Ascending aorta (tissue), 2 donors: ENCODE results near the gene GALNT4. TPM values are rescaled to one million over a fixed set of nuclear protein-coding genes. Genes with fewer than 3 reads are reported as not detected.

Experiments
- DNase-seq, 2 donors: peaks; one replicate each; pipeline ENCODE4 v3.0.0-alpha.2; 2019; ENCODE audit warnings: low spot score in 2 of 2
- H3K27ac ChIP-seq, 2 donors: fragments of 200-600 bp; sonication (generic); one replicate each; pipeline ENCODE4 v1.5.1; 2016 to 2017; ENCODE audit warnings: mild to moderate bottlenecking in 1 of 2
- H3K27me3 ChIP-seq: fragments of 200-600 bp; sonication (generic); one replicate; pipeline ENCODE4 v1.5.1; 2017
- H3K36me3 ChIP-seq, 2 donors: fragments of 200-600 bp; sonication (generic); one replicate each; pipeline ENCODE4 v1.5.1; 2016
- H3K4me1 ChIP-seq, 2 donors: fragments of 200-600 bp; sonication (generic); one replicate each; pipeline ENCODE4 v1.5.1; 2016 to 2017; ENCODE audit warnings: mild to moderate bottlenecking in 1 of 2
- H3K4me3 ChIP-seq, 2 donors: fragments of 200-600 bp; sonication (generic); one replicate each; pipeline ENCODE4 v1.5.1; 2016 to 2017; ENCODE audit warnings: mild to moderate bottlenecking in 1 of 2
- H3K9me3 ChIP-seq, 2 donors: fragments of 200-600 bp; sonication (generic); one replicate each; pipeline ENCODE4 v1.5.1; 2016
- intact Hi-C: fragments of 100-400 bp; cut with DNase I; formaldehyde crosslinking; loops from one replicate; pipeline ENCODE4 v1.15.1; 2023
- total RNA-seq: library from RNA; depleted of rRNA; stranded (reverse); fragments of >200 nt; gene quantifications from one replicate; pipeline ENCODE4 v1.1.0, GENCODE V29; 2016
- TF ChIP-seq, protein P1 (sequence below), 3 experiments: fragments of 200-600 bp in 2 of 3; fragments of 450-650 bp in 1 of 3; sonication (generic) in 2 of 3; IDR thresholded peaks; one replicate each; pipeline ENCODE4 v1.5.1; 2016 to 2019; ENCODE audit warnings: antibody characterized with exemption in 3 of 3, mild to moderate bottlenecking in 1 of 3, moderate library complexity in 1 of 3

GALNT4 gene
- total RNA-seq, 1 donor from 2014 or later = 3.3 TPM

DNA sequence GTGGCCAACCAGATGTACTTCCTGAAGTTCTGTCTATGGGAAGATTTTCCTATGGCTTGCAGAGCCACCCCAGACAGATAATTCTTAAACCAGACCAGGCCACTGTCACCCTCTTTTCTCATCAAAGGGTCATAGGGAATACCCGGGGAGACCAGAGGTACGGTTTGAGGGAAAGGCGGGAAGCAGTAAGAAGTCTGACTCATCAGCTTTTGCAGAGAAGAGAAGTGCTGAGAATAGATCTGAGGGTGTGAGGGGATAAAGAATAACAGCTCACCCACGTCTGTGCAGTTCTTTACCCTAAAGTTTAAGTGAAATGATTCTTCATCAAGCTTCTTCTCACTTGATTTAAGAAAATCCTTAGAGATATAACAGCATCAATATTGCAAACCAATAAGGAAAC lies 22.5 kb upstream of the GALNT4 start:
- Histone ChIP-seq H3K9me3 (no peaks in the 10 kb centered on the region), H3K27me3 (no peaks in the 10 kb centered on the region), H3K4me3 (no peak overlapping the region), H3K4me1 (peaks cover 0 to 7% of the 10 kb centered on the region in 2 donors), H3K27ac (no peak overlapping the region), H3K36me3 (no peaks in the 10 kb centered on the region)
- no peak for DNase-seq
- TF ChIP-seq, protein P1, sequence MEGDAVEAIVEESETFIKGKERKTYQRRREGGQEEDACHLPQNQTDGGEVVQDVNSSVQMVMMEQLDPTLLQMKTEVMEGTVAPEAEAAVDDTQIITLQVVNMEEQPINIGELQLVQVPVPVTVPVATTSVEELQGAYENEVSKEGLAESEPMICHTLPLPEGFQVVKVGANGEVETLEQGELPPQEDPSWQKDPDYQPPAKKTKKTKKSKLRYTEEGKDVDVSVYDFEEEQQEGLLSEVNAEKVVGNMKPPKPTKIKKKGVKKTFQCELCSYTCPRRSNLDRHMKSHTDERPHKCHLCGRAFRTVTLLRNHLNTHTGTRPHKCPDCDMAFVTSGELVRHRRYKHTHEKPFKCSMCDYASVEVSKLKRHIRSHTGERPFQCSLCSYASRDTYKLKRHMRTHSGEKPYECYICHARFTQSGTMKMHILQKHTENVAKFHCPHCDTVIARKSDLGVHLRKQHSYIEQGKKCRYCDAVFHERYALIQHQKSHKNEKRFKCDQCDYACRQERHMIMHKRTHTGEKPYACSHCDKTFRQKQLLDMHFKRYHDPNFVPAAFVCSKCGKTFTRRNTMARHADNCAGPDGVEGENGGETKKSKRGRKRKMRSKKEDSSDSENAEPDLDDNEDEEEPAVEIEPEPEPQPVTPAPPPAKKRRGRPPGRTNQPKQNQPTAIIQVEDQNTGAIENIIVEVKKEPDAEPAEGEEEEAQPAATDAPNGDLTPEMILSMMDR (IDR thresholded peaks at IDR 0.05) = no peak
- intact Hi-C loops = loop anchor here (10.0 kb wide), 1 partner anchor 1408 kb away; the partner anchor contains the start of gene CCER1

DNA sequence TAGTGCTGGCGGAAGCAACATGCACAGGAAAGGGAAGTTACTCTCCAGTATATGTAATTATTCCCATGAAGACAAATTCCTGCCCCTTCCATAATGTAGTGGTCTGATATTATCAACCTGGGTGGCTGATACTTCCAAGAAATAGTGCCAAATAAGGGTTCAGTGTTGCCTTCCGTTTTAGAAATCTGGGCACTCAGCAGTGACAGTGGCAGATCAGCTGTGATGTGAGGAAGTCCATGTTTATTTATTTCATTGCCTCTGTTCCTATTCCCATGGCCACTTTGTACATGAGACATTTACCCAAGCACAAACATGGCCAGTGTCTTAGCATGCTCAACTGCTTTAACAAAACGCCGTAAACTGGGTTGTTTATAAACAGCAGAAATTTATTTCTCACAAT lies 21.6 kb upstream of the GALNT4 start:
- TF ChIP-seq, protein P1 (IDR thresholded peaks at IDR 0.05) = no peak
- H3K27me3 ChIP-seq = no peaks in the 10 kb centered on the region
- H3K27ac ChIP-seq = no peak overlapping the region
- no peaks in the 10 kb centered on the region for H3K9me3 ChIP-seq
- no peaks in the 10 kb centered on the region for H3K36me3 ChIP-seq
- DNase-seq = no peak
- H3K4me3 ChIP-seq = no peak overlapping the region
- intact Hi-C loops = loop anchor here (10.0 kb wide), 1 partner anchor 1409 kb away; the partner anchor contains the start of gene CCER1
- peaks cover 0 to 7% of the 10 kb centered on the region in 2 donors for H3K4me1 ChIP-seq

DNA sequence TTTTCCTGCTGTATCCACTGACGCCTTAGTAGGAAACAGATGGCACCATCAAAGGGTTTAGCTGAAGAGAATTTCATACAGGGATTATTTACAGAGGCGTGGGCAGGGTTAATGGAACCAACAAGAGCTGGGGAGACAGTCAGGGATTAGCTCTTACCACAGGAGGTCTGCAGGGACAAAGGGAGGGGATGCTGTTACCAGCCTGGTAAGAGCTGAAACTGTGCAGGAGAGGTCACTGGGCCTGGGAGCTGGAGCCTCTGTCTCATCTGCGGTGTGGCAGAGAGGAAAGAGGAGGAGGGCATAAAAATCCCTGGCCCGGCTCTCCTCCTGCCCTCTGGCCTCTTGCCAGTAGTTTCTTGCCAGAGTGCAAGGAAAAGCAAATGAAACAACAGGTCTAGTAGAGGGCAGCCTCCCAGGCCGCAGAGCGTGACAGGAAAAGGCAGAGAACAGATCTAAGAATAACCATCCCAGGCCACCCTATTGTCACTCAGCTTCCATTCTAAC lies 20.1 kb upstream of the GALNT4 start:
- Histone ChIP-seq H3K4me1 (peaks cover 0 to 7% of the 10 kb centered on the region in 2 donors), H3K4me3 (no peak overlapping the region), H3K9me3 (no peaks in the 10 kb centered on the region), H3K27me3 (no peaks in the 10 kb centered on the region), H3K27ac (no peak overlapping the region), H3K36me3 (no peaks in the 10 kb centered on the region)
- peak in 1 of 2 donors; percentile 67 for DNase-seq
- intact Hi-C loops = loop anchor here (10.0 kb wide), 1 partner anchor 1410 kb away; the partner anchor contains the start of gene CCER1
- TF ChIP-seq, protein P1 (IDR thresholded peaks at IDR 0.05) = no peak

DNA sequence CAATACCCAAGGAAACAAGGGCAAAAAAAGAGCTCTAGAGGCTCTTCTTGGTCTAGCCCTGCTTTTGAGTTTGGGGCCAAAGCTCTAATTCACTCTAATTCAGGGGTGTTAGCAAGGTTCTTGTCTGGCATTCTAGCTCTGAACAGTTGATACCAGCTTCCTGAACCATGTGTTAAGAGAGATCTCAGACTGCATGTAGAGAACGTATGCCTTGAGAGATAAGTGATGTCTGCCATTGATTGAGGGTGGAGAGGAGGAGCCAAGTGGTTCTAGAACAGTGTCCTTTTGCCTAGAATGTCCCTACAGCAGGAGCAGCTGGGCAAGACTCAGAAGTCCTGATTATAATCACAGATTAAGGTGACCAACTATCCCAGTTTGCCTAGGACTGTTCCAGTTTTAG lies 19.4 kb upstream of the GALNT4 start:
- intact Hi-C loops = loop anchor here (10.0 kb wide), 1 partner anchor 1411 kb away; the partner anchor contains the start of gene CCER1
- Histone ChIP-seq H3K4me3 (no peak overlapping the region), H3K27ac (no peak overlapping the region), H3K9me3 (no peaks in the 10 kb centered on the region), H3K36me3 (no peaks in the 10 kb centered on the region), H3K27me3 (no peaks in the 10 kb centered on the region), H3K4me1 (peaks cover 0 to 7% of the 10 kb centered on the region in 2 donors)
- no peak for DNase-seq
- TF ChIP-seq, protein P1 (IDR thresholded peaks at IDR 0.05) = no peak

DNA sequence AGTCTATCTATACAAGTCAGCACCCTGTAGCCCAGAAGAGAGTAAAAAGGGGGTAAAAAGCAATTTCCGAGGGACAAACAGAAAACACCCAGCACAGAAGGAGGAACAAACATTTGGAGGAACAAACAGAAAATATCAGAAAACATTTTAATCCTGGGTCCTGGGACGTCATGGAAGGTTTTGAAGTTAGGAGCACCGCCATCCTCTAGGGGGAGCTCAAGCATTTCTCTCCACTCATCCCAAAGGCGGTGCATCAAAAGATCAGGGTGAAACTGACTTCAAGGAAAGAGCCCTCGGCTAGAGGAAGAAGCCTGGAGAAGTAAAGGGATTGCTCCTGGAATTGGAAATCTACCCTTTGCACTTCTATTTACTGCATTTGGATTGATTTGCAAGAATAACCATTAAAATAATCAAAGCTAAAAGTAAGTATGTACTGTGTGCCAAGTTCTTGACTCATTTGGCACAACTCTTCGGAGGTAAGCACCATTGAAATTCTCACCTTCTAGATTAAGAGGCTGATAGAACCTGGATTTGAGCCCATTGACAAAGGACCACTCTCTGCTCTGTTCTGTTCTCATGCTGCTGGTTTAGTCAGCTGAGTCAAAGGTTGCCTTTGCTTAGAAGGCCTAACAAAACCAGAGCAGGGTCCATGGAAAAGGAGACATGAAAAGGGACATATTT lies 18.5 kb upstream of the GALNT4 start:
- H3K4me3 ChIP-seq = no peak overlapping the region
- no peaks in the 10 kb centered on the region for H3K9me3 ChIP-seq
- H3K27ac ChIP-seq = no peak overlapping the region
- H3K27me3 ChIP-seq = no peaks in the 10 kb centered on the region
- intact Hi-C loops = loop anchor here (10.0 kb wide), 1 partner anchor 1412 kb away; the partner anchor contains the start of gene CCER1
- peaks cover 0 to 7% of the 10 kb centered on the region in 2 donors for H3K4me1 ChIP-seq
- peak in 1 of 2 donors; percentile 72 for DNase-seq
- TF ChIP-seq, protein P1 (IDR thresholded peaks at IDR 0.05) = peak; percentile 48 to 83 (median 72)
- no peaks in the 10 kb centered on the region for H3K36me3 ChIP-seq
